GM18519 (cell line): ENCODE data around the gene NPAS2.

Experiments
- ATAC-seq: cut with Tn5 transposase; IDR thresholded peaks from one replicate; pipeline ENCODE4 v1.9.1; 2021; ENCODE audit warnings: mild to moderate bottlenecking, moderate library complexity; ENCODE audit not compliant: unreplicated experiment, low FRiP score

The NPAS2 gene

GRCh38 chr2:100879296-100879695, 59.4 kb downstream of the NPAS2 start:
- ATAC-seq: no peak

GRCh38 chr2:100880036-100880435, 60.1 kb downstream of the NPAS2 start:
- no peak for ATAC-seq

- no peak for ATAC-seq
These were observed 60.8 kb downstream of the NPAS2 start for GRCh38 chr2:100880730-100881129.

- no peak for ATAC-seq
These were observed 63.0 kb downstream of the NPAS2 start for GRCh38 chr2:100882645-100883613.

GRCh38 chr2:100884145-100884621, 64.2 kb downstream of the NPAS2 start:
- ATAC-seq: no peak

- no peak for ATAC-seq
These were observed 66.1 kb downstream of the NPAS2 start for GRCh38 chr2:100886085-100886484.

GRCh38 chr2:100887039-100887578, 67.2 kb downstream of the NPAS2 start:
- no peak for ATAC-seq

GRCh38 chr2:100887713-100888495, 68.0 kb downstream of the NPAS2 start:
- no peak for ATAC-seq

GRCh38 chr2:100888601-100889000, 68.7 kb downstream of the NPAS2 start:
- ATAC-seq: no peak

GRCh38 chr2:100889286-100889685, 69.3 kb downstream of the NPAS2 start:
- no peak for ATAC-seq

- ATAC-seq: no peak
These were observed 72.1 kb downstream of the NPAS2 start for GRCh38 chr2:100891906-100892642.

- ATAC-seq: peak; percentile 68
These were observed 73.6 kb downstream of the NPAS2 start for GRCh38 chr2:100893392-100894104.

- no peak for ATAC-seq
These were observed 74.3 kb downstream of the NPAS2 start for GRCh38 chr2:100894105-100894795.

GRCh38 chr2:100894796-100895156, 74.8 kb downstream of the NPAS2 start:
- no peak for ATAC-seq

- no peak for ATAC-seq
These were observed 75.5 kb downstream of the NPAS2 start for GRCh38 chr2:100895402-100895801.

GRCh38 chr2:100895934-100896685, 76.2 kb downstream of the NPAS2 start:
- ATAC-seq: no peak

GRCh38 chr2:100898035-100898665, 78.2 kb downstream of the NPAS2 start:
- ATAC-seq: no peak
